ENCODE results near the gene SHANK2. TPM values are rescaled to one million over a fixed set of nuclear protein-coding genes. Genes with fewer than 3 reads are reported as not detected.
A peak's percentile ranks its signal among the peaks of the same experiment; 100 is the strongest.
"Not testable (repeated sequence)": the region's sequence is repeated elsewhere in the genome, so short reads cannot be mapped to it uniquely, and the experiment has no call there.

The SHANK2 gene
- total RNA-seq, 1 donor from 2014 or later, result 0.20 TPM

DNA sequence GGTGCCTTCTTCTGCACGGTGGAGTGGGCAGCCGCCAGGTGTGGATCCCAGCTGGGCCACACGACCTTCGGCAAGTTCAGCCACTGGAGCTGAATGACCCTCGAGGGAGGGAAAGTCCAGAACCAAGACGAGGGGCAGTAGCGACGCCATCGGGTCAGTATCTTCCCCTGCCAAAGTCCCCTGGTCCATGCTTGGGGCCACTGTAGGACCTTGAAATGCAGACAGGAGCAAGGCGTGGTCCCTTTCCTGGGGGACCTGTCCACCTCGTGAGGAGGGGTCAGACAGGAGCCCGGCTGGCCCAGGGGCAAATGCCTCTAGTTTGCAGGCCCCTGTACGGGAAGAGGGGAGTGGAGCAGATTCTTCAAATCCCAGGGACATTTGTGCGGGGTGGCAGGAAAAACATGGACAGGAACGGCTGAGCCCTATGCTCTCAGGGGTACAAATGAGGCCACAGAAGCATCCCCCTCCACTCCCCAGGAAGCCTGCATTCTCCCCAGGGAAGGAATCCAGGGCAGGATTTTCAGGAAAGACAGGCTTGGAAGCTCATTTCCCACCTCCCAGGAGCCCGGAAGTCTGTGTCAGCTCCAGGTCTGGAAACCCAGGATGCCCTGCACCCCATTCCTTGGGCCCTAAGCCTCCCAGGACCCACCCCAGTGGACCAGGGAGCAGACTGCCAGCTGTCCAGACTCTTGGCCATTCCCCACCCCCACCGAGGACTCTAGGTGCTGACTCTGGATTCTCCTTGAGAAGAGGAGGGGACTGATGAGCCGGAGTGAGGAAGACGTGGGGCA is 6.6 kb downstream of the SHANK2 start:
- no peak for DNase-seq (ENCODE audit: low read depth in 2 of 2)

DNA sequence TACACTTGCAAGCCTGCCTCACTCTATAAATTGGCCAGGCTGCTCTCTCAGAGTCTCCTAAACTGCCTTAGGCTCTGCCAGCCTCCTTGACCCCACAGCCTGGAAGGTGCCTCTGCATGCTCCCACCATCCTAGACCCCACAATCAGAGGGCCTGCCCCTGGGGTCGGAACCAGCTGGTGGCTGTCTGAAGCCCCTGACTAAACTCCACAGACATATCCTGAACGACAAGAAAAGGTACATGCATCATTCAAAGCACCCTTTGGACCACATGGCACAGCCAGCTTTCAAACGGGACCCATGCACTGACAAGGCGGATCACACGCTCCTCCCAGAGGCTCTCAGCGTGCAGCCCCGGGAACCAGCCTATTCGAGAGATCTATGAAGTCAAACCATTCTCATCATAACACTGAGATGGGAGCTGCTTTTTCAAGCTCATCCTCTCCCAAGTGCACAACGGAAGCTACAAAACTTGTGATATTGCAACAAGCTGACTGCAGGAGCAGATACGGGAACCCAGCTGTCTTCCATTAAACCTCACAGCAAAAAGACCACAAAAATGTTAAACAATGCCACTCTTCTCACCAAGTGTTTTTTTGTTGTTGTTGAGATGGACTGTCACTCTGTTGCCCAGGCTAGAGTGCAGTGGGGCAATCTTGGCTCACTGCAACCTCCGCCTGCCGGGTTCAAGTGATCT is 8.1 kb downstream of the SHANK2 start:
- no peak for DNase-seq (ENCODE audit: low read depth in 2 of 2)

DNA sequence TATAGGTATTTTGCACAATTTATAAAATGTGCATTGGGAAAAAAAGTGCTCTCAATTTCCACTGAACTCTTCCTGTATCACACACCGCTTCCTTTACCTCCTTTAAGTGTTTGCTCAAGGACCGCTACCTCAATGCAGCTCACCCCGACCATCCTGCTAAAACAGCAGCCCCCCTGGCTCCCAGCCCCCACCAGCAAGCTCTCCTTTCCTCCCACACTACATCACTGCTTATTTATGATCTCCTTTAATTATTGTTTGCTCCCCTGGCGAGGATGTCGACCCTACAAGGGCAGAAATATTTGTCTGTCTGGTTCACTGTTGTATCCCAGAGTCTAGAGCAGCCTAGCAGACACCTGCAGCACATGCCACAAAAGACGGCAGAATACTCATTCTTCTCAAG is 10.0 kb downstream of the SHANK2 start:
- no peak for DNase-seq (ENCODE audit: low read depth in 2 of 2)

DNA sequence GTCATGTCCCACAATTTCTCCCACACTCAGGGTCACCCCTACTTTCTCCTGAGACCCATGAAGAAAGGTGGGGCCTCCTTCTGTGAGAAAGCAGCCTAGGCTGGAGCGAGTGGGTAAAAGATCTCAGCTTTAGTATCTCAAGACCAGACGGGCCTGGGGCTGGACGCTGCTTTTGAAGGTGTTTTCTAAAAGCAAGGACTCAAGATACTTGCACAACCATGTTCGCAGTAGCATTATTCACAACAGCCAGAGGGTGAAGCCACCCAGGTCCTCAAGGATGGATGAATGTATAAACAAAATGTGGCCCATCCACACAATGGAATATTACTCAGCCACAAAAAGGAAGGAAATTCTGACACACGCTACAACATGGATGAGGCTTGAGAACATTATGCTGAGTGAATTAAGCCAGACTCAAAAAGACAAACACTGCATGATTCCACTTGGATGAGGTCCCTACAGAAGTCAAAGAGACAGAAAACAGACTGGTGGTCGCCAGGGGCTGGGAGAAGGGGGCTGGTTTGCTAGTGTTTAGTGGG is 10.6 kb downstream of the SHANK2 start:
- no peak for DNase-seq (ENCODE audit: low read depth in 2 of 2)

DNA sequence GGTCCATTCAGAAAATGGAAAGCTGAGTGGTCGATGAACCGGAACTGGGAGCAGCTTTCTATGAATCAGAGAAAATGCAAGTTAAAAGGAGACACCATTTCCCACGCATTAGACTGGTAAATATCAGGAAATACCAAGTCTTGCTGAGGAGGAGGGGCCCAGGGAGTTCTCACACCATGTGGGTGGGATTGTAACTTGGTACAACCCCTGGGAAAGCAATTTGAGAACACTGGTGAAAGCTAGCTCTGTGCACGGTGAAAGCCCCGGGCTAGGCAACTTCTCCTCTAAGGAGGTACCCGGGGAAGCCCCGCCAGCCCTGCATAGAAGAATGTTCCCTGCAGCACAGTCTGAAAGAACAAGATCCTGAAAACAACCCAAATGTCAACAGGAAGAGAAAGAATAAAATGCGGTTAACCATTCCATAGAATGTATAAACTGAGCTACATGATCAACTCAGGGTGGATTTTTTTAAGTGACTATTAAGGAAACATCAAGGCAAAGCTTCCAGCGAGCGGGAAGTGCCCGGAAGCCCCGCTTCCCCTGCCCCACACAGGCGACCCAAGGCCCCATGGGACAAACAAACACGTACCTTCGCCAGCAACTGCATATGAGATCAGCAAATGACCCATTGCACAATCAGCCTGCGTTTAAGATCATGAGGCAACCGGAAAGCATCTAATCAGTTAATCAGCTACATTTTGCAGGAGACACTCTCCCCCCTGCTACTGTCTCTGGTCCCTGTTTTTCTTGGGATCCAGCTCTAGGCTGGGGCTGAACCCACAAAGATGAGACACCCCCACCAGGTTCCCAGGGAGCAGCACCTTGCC is 11.3 kb downstream of the SHANK2 start:
- DNase-seq (ENCODE audit: low read depth in 2 of 2), result peak; percentile 11 to 53

DNA sequence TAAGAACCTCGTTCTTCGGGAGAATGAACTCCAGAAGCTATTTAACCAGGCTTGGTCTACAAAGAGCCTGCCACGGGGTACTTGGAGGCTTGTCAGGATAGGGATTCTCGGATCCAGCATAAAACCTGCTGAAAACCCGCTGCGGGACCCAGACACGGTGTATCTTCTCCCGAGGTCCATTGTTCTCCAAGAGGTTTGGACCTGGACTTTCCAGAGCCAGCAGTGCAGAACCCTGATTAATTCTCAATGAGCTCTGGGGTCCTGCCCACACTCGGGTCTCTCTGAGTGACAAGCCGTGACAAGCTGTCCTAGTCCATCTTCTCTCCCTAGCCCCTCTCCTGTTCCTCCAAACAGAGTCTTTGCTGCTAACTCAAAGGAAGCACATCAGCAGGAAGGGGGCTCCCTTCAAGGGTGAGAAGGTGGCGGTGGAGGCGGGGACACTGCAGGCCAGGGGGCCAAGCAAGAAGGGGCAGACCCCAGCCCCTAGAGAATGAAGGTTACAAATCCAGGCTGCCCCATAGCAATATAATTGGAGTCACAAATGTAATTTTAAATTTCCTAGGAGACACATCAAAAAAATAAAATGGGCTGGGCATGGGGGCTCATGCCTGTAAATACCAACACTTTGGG is 12.2 kb downstream of the SHANK2 start:
- no peak for DNase-seq (ENCODE audit: low read depth in 2 of 2)

DNA sequence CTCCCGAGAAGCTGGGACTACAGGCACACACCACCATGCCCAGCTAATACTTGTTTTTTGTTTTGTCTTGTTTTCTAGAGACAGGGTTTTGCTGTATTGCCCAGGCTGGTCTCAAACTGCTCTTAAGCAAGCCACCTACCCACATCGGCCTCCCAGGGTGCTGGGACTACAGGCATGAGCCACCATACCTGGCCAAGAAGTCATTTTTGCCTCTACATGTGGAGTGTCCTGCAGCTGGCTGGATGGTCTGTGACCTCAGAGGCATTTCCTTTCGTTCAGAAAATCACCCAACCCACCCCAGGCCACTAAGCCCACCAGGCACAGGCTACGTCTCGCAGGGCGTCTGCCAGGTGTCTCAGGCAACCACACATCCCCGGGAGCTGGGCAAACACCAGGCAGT is 12.8 kb downstream of the SHANK2 start:
- DNase-seq (ENCODE audit: low read depth in 2 of 2), result no peak

DNA sequence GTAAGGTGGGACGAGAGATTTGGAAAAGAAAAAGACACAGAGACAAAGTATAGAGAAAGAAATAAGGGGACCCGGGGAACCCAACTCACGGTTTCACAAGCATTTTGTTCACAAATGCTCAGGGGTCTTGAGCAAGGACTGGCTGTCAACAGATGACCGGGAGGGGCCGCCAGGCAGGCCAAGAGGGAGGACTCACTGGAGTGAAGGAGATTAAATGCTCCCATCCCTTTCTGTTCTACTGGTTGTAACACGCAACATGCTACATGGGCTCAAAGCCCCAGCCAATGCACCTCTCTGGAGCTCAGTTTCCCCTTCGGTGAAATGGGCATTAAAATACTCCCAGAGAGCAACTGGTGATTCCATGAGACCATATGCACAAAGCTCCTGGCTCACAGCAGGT is 13.4 kb downstream of the SHANK2 start:
- no peak for DNase-seq (ENCODE audit: low read depth in 2 of 2)

DNA sequence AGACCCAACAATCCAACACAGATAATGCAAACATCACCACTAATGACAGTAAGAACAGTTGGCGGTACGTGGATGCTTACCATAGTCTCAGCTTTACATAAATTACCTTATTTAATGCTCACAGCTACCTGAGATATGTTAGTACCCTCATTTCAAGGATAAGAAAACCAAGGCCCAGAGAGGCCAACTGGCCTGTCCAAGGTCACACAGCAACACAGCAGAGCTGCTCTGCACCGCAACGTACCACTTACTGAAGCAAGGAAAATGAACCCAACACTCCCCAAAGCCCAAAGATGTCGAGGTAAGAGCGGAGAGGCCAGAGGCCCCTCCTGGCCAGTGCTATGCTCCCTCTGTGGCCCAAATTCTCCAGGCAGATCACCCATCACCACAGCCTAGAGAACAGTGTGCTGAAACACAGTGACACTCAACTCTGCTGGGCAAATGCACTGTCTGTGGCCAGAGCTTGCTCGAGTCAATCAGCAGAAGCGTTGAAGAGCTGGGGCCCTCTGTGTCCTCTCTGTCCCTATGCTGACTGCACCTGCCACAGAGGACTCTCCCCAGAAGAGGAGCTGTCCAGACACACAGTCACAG is 14.0 kb downstream of the SHANK2 start:
- no peak for DNase-seq (ENCODE audit: low read depth in 2 of 2)

DNA sequence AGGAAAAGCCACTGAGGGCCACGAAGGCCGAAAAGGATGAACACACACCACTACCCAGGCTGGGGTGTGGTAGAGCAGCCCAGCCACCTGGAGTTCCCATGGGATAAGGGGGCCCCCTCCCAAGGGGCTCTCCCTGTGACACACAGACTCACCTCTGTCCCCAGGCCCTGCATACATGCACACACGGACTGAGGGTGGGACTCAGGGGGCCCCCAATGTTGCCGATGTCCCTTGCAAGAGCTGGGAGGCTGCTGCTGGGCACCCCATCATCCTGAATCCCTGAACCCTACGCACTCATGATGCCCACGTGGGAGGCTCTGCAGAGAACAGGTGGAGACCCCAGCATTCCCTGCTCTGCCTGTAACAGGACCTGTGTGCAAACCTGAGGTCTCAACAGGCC is 14.5 kb downstream of the SHANK2 start:
- DNase-seq (ENCODE audit: low read depth in 2 of 2), result no peak

DNA sequence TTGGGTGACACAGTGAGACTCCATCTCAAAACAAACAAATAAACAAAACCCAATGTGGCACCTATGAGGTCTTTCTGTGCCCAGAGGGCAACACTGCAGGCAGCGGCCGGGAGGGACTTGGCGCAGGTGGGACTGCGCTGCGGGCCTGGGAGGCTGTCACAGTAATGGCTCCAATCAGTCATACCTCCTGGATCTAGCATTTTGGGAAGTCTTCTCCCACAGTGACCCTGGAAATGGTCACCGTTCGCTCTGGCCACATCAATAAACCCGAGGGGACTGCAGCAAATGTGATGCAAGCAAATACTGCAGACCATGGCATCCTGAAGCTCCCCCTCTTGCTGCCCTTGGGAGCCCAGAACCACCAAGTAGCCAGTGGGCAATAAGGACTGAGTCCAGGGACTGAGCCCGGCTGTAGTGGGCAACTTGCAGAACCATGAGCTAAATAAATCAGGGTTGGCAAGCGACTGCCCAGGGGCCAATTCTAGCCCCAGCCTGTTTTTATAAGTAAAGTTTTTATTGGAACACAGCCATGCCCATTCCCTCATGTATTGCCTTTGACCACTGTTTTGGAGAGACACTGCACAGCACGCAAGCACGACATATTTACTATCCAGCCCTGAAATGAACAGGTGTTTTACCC is 15.4 kb downstream of the SHANK2 start:
- no peak for DNase-seq (ENCODE audit: low read depth in 2 of 2)

DNA sequence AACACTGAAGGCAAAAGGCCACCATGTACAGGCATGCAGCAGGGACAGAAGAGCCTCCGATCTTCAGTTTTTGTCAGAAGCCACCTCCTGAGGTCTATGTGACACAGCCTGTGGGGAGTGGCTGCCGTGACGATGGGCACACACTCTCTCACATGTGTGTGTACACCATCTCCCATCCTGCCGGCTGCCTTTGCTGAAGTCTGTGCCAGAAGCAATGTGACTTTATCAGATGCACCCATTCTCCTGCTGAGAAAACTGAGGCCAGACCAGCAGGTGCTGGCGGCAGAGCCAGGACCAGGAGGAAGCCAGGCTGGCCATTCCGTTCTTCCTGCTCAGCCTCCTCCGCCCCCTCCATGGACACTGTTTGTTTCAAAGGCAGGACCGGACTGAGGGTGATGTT is 16.7 kb downstream of the SHANK2 start:
- DNase-seq (ENCODE audit: low read depth in 2 of 2), result no peak

DNA sequence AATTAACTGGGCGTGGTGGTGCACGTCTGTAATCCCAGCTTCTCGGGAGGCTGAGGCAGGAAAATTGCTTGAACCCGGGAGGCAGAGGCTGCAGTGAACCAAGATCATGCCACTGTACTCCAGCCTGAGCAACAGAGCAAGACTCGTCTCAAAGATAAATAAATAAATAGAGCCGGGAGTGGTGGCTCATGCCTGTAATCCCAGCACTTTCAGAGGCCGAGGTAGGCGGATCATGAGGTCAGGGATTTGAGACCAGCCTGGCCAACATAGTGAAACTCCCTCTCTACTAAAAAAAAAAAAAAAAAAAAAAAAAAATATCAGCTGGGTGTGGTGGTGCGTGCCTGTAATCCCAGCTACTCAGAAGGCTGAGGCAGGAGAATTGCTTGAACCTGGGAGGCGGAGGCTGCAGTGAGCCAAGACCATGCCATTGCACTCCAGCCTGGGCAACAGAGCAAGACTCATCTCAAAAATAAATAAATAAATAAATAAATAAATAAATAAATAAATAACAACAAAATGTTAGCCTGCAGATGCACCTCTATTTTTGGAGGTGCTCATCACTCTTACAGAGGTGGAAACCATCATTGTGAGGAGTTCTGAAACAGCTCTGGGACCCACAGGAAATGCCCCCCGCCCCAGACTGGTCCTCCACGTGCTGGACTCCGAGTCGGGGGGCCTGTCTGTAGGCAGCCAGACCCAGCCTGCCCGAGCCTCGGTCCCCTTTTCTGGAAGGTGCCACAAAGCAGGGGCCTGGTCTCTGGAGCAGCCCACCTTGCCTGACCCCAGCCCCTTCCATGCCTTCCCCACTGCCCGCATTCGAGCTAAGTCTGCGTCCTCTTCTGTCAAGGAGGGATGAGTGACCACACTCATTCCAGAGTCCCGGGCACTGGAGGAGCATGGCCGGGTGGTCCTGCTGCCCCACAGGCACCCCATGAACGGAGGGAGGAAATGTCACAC is 18.2 kb downstream of the SHANK2 start:
- DNase-seq (ENCODE audit: low read depth in 2 of 2), result not testable (repeated sequence)

DNA sequence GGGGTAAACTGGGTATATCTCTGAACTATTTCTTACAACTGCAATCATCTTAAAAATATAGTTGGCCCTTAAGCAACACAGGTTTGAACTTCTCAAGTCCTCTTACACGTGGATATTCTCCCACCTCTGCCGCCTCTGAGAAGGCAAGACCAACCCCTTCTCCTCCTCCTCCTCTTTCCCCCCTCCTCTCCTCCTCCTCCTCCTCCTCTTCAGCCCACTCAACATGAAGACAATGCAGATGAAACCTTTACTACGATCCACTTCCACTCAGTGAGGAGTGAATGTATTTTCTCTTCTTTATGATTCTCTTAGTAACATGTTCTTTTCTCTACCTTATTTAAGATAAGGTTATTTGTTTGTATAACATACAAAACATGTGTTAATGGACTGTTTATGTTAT is 20.0 kb downstream of the SHANK2 start:
- DNase-seq (ENCODE audit: low read depth in 2 of 2), result no peak

DNA sequence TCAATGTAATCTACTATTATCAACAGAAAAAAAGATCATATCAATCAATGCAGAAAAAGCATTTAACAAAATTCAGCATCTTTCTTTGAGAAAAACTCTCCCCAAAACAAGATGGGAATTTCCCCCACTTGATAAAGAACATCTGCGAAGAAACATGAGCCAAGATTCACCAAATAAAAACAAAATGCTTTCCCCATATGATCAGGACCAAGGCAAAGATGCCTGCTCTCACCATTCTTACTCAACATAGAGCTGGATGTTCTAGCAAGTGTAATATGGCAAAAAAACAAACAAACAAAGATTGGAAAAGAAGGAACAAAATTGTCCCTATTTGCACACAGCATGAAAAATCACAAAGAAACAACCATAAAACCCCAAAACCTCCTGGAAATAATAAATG is 23.4 kb downstream of the SHANK2 start:
- DNase-seq (ENCODE audit: low read depth in 2 of 2), result no peak

DNA sequence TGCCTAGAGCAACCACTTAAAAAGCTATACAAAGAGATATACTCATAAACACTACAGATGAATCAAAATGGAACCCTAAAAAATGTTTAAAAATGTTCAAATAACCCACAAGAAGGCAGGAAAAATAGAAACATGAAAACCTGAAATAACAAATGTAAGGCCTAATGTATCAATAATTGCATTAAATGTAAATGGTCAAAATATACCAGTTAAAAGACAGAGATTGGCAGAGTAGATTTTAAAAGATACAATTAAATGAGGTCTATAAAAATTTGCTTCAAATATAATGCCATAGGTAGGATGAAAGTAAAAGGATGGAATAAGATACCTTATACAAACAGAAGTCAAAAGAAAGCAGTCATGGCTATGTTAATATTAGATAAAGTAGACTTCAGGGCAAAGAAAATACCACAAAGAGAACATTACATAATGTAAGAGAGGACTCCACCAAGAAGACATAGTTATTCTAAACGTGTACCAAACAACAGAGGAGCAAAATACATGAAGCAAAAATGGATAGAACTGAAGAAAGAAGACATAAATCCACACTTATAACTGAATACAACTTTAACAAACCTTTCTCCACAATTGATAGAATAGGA is 25.2 kb downstream of the SHANK2 start:
- DNase-seq (ENCODE audit: low read depth in 2 of 2), result no peak

DNA sequence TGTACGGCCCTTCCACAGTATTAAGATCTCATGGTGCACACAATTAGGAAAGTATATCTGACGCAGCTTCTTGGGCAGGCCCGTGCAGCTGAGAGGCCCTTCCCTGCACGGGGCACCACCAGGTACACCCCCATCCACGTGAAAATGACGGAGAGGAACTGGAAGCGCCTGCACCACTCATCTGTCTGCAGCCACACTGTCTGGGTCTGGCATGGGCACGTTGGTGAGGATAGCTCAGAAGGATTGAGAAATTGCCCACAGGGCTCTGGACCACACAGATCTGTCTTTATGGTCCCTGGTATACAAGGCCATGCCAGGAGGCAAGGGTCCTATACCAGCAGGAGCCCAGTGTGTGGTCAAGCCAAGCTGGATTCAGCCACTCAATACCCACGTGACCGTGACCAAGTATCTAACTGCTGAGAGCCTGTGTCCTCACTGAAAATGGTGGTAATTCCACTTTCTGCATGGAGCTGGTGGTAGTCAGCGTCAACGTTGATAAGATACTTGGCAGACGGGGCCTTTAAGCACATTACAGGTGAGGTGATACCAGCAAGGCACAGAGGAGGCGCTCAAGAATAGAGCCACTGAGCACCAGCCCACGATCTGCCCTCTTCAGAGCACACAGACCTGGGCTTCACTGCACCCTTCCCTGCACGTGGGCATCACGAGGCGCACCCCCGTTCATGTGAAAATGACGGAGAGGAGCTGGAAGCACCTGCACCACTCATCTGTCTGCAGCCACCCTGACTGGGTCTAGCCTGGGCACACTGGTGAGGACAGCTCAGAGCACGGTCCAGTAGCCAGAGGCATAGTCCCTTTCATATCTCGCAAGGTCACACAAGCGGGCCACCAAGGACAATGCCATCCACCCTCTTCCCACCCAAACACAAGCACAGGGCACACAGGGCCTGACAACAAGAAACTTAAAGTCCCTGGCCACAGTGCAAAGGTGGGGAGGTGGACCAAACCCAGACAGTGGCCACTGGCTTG is 28.4 kb downstream of the SHANK2 start:
- no peak for DNase-seq (ENCODE audit: low read depth in 2 of 2)

DNA sequence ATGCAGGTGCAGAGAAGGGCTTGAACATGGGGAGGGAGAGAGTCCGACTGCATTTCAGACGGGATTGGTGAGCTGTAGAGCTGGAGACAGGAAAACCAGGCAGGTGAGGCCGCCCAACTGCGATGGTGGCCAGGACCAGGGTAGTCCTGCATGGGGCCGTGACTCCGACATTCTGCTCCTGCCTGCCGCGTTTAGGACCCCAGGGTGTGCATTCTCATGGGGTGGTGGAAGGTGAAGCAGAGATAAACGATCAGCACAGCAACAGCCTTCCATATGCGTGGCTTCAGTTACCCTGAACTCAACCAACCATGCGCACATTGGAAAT is 29.3 kb downstream of the SHANK2 start:
- DNase-seq (ENCODE audit: low read depth in 2 of 2), result no peak
